Measurements from ENCODE around the gene DUSP6.

Gene DUSP6

GRCh38 chr12:89299417-89299816 lies 52.9 kb downstream of the DUSP6 start:
- H3K4me2 ChIP-seq (ENCODE audit: low read length) = no peak overlapping the region
- no peak overlapping the region for H3K27ac ChIP-seq
- no peak overlapping the region for H3K9ac ChIP-seq
- H3K4me3 ChIP-seq (ENCODE audit: low read depth, low read length) = no peak overlapping the region
- H3K4me1 ChIP-seq = no peaks in the 10 kb centered on the region
- H3K27me3 ChIP-seq (ENCODE audit: control insufficient read depth, insufficient read depth, low read length) = no peaks in the 10 kb centered on the region
- no peaks in the 10 kb centered on the region for H3K79me2 ChIP-seq
- no peaks in the 10 kb centered on the region for H3K36me3 ChIP-seq (ENCODE audit: control insufficient read depth, insufficient read depth, low read length)
- H3K9me3 ChIP-seq (ENCODE audit: control insufficient read depth, low read length) = no peaks in the 10 kb centered on the region
- H2AFZ ChIP-seq = no peak overlapping the region
- no peak for TF ChIP-seq CTCF (IDR thresholded peaks at IDR 0.05)

Measured in parathyroid adenoma (tissue), 2 donors.